HEK293 (cell line): ENCODE measurements around the gene PRRG4.

Experiments
- BCL11B ChIP-seq: fragments of 450-650 bp; formaldehyde crosslinking; IDR thresholded peaks from 2 replicates; pipeline ENCODE4 v1.5.1; 2016; ENCODE audit warnings: low read depth, missing biosample characterization, missing genetic modification characterization
- FEZF1 ChIP-seq: fragments of 450-650 bp; formaldehyde crosslinking; IDR thresholded peaks from 2 replicates; pipeline ENCODE4 v1.5.1; 2016; ENCODE audit warnings: missing biosample characterization, missing genetic modification characterization
- PRDM2 ChIP-seq: fragments of 450-650 bp; formaldehyde crosslinking; IDR thresholded peaks from 2 replicates; pipeline ENCODE4 v1.5.1; 2016; ENCODE audit warnings: missing biosample characterization, missing genetic modification characterization, borderline replicate concordance
- TRIM28 ChIP-seq: IDR thresholded peaks from 2 replicates; pipeline ENCODE4 v1.6.1; 2011; ENCODE audit warnings: low read length, control low read depth, borderline replicate concordance
- ZBTB44 ChIP-seq: fragments of 450-650 bp; IDR thresholded peaks from 2 replicates; pipeline ENCODE4 v1.5.1; 2018; ENCODE audit warnings: missing biosample characterization, mild to moderate bottlenecking, missing genetic modification characterization
- ZBTB49 ChIP-seq: fragments of 450-650 bp; formaldehyde crosslinking; IDR thresholded peaks from 2 replicates; pipeline ENCODE4 v1.5.1; 2016; ENCODE audit warnings: missing biosample characterization, missing genetic modification characterization, low read depth
- ZNF10 ChIP-seq: fragments of 450-650 bp; formaldehyde crosslinking; IDR thresholded peaks from 2 replicates; pipeline ENCODE4 v1.5.1; 2017; ENCODE audit warnings: missing biosample characterization, missing genetic modification characterization
- ZNF112 ChIP-seq: fragments of 450-650 bp; formaldehyde crosslinking; IDR thresholded peaks from 2 replicates; pipeline ENCODE4 v1.5.0; 2017; ENCODE audit warnings: missing biosample characterization, missing genetic modification characterization
- ZNF114 ChIP-seq: fragments of 450-650 bp; formaldehyde crosslinking; IDR thresholded peaks from 2 replicates; pipeline ENCODE4 v1.5.0; 2017; ENCODE audit warnings: missing biosample characterization, missing genetic modification characterization
- ZNF148 ChIP-seq: fragments of 450-650 bp; formaldehyde crosslinking; IDR thresholded peaks from 2 replicates; pipeline ENCODE4 v1.5.0; 2017; ENCODE audit warnings: missing biosample characterization, missing genetic modification characterization, borderline replicate concordance
- ZNF184 ChIP-seq: fragments of 450-650 bp; IDR thresholded peaks from 2 replicates; pipeline ENCODE4 v1.5.1; 2018; ENCODE audit warnings: missing biosample characterization, mild to moderate bottlenecking, missing genetic modification characterization
- ZNF211 ChIP-seq: fragments of 450-650 bp; formaldehyde crosslinking; IDR thresholded peaks from 2 replicates; pipeline ENCODE4 v1.5.1; 2016; ENCODE audit warnings: low read depth, missing biosample characterization, missing genetic modification characterization
- ZNF214 ChIP-seq: fragments of 450-650 bp; formaldehyde crosslinking; IDR thresholded peaks from 2 replicates; pipeline ENCODE4 v1.5.1; 2017; ENCODE audit warnings: missing biosample characterization, mild to moderate bottlenecking, missing genetic modification characterization, borderline replicate concordance
- ZNF23 ChIP-seq: fragments of 450-650 bp; formaldehyde crosslinking; IDR thresholded peaks from 2 replicates; pipeline ENCODE4 v1.5.1; 2016; ENCODE audit warnings: missing biosample characterization, missing genetic modification characterization, borderline replicate concordance
- ZNF362 ChIP-seq: fragments of 450-650 bp; formaldehyde crosslinking; IDR thresholded peaks from 2 replicates; pipeline ENCODE4 v1.5.1; 2016; ENCODE audit warnings: missing biosample characterization, missing genetic modification characterization
- ZNF501 ChIP-seq: fragments of 450-650 bp; formaldehyde crosslinking; IDR thresholded peaks from 2 replicates; pipeline ENCODE4 v1.5.1; 2016; ENCODE audit warnings: missing biosample characterization, missing genetic modification characterization
- ZNF510 ChIP-seq: fragments of 450-650 bp; formaldehyde crosslinking; IDR thresholded peaks from 2 replicates; pipeline ENCODE4 v1.5.1; 2018; ENCODE audit warnings: mild to moderate bottlenecking, missing genetic modification characterization, missing biosample characterization; ENCODE audit not compliant: insufficient replicate concordance
- ZNF629 ChIP-seq: fragments of 450-650 bp; formaldehyde crosslinking; IDR thresholded peaks from 2 replicates; pipeline ENCODE4 v1.5.1; 2017; ENCODE audit warnings: missing biosample characterization, missing genetic modification characterization
- ZNF670 ChIP-seq: fragments of 450-650 bp; formaldehyde crosslinking; IDR thresholded peaks from 2 replicates; pipeline ENCODE4 v1.5.1; 2016; ENCODE audit warnings: missing biosample characterization, missing genetic modification characterization, low read depth
- ZNF792 ChIP-seq: fragments of 450-650 bp; formaldehyde crosslinking; IDR thresholded peaks from 2 replicates; pipeline ENCODE4 v1.5.1; 2016; ENCODE audit warnings: missing biosample characterization, missing genetic modification characterization
- ZNF830 ChIP-seq: fragments of 450-650 bp; IDR thresholded peaks from 2 replicates; pipeline ENCODE4 v1.5.0; 2018; ENCODE audit warnings: missing biosample characterization, missing genetic modification characterization, low read depth, mild to moderate bottlenecking, moderate library complexity
- ZSCAN18 ChIP-seq: fragments of 450-650 bp; formaldehyde crosslinking; IDR thresholded peaks from 2 replicates; pipeline ENCODE4 v1.5.1; 2016; ENCODE audit warnings: missing biosample characterization, missing genetic modification characterization

The PRRG4 gene

GRCh38 chr11:32891657-32892354 lies 62.1 kb downstream of the PRRG4 start (continued):
- no peak for TF ChIP-seq ZNF148
- TF ChIP-seq ZNF792 (tag by site-specific recombination), result no peak
- no peak for TF ChIP-seq ZNF114 (tag by site-specific recombination)
- TF ChIP-seq ZBTB49 (tag by site-specific recombination), result peak; percentile 78; the same call in 1 of the 2 replicates
- no peak for TF ChIP-seq ZSCAN18 (tag by site-specific recombination)
- TF ChIP-seq ZNF112 (tag by site-specific recombination), result no peak
- peak; percentile 33; the same call in 1 of the 2 replicates for TF ChIP-seq ZNF362
- no peak for TF ChIP-seq ZNF23
- peak; percentile 77 for TF ChIP-seq ZNF10 (tag by site-specific recombination)
- TF ChIP-seq ZNF510 (tag by site-specific recombination), result no peak
- TF ChIP-seq PRDM2 (tag by site-specific recombination), result no peak
- TF ChIP-seq ZNF670 (tag by site-specific recombination), result no peak
- no peak for TF ChIP-seq ZNF501
- TF ChIP-seq TRIM28, result no peak
- TF ChIP-seq BCL11B (tag by site-specific recombination), result peak; percentile 92
- TF ChIP-seq FEZF1 (tag by site-specific recombination), result peak; percentile 96
- 0 out of 2 replicates have a peak, but pooled peaks have one; percentile 31 for TF ChIP-seq ZNF184 (tag by site-specific recombination)
- no peak for TF ChIP-seq ZNF211 (tag by site-specific recombination)
- no peak for TF ChIP-seq ZNF830 (tag by site-specific recombination)
- no peak for TF ChIP-seq ZNF214 (tag by site-specific recombination)
- TF ChIP-seq ZNF629 (tag by site-specific recombination), result peak; percentile 77
- TF ChIP-seq ZBTB44 (tag by site-specific recombination), result peak; percentile 79
